Adrenal gland (tissue), 12 donors: ENCODE data around the gene SCN8A. TPM values are rescaled to one million over a fixed set of nuclear protein-coding genes. Genes with fewer than 3 reads are reported as not detected.

Experiments
- DNase-seq, 7 donors: peaks; one replicate each; pipeline ENCODE4 v3.0.0-alpha.2; 2019 to 2020
- H3K27ac ChIP-seq, 5 donors: fragments of 200-600 bp; sonication (generic) in 4 of 5; 1 replicate in 3 of 5; 2 replicates in 2 of 5; pipeline versions ENCODE4 v1.5.1 to v1.8.0; 2016 to 2020; ENCODE audit warnings: mild to moderate bottlenecking in 1 of 5
- H3K27me3 ChIP-seq: fragments of 200-600 bp; 2 replicates; pipeline ENCODE4 v1.8.0; 2021
- H3K36me3 ChIP-seq, 2 donors: fragments of 200-600 bp; replicated peaks in 1 of 2; 1 replicate in 1 of 2; 2 replicates in 1 of 2; pipeline versions ENCODE4 v1.5.1 to v1.8.0; 2018 to 2022
- H3K4me1 ChIP-seq, 2 donors: fragments of 200-600 bp; replicated peaks in 1 of 2; 1 replicate in 1 of 2; 2 replicates in 1 of 2; pipeline versions ENCODE4 v1.5.1 to v1.8.0; 2018 to 2021
- H3K4me3 ChIP-seq, 4 donors: fragments of 200-600 bp; sonication (generic) in 3 of 4; one replicate each; pipeline ENCODE4 v1.5.1; 2016 to 2018
- H3K9me3 ChIP-seq, 3 donors: fragments of 200-600 bp; sonication (generic) in 1 of 3; replicated peaks in 1 of 3; 1 replicate in 2 of 3; 2 replicates in 1 of 3; pipeline versions ENCODE4 v1.5.1 to v1.8.0; 2016 to 2021
- POLR2A ChIP-seq, 2 donors: fragments of 450-650 bp; IDR thresholded peaks; one replicate each; pipeline ENCODE4 v1.6.1; 2017; ENCODE audit warnings: antibody characterized with exemption in 2 of 2, mild to moderate bottlenecking in 2 of 2, moderate library complexity in 1 of 2
- WGBS, 4 donors: extraction: QIAGEN DNeasy Blood & Tissue Kit in 2 of 4; methylation state at CpG; one replicate each; pipeline versions ENCODE4 v1.1.5 to v1.1.7; 2013 to 2017; 5-methylcytosine and 5-hydroxymethylcytosine counted together
- intact Hi-C, 2 donors: fragments of 100-400 bp; cut with DNase I; formaldehyde crosslinking; loops; one replicate each; pipeline versions ENCODE4 v1.14.1 to v1.15.0; 2022 to 2023
- polyA plus RNA-seq, 3 donors: library from polyadenylated mRNA; stranded (reverse); fragments of 200-250 nt in 2 of 3; fragments of 350-450 nt in 1 of 3; fragmentation: Illumina TruSeq in 1 of 3; extraction: RNeasy Lipid Tissue Mini Kit (QIAGEN cat#74804) in 1 of 3; gene quantifications; one replicate each; pipeline ENCODE4 v1.2.3, GENCODE V29; 2013 to 2014
- total RNA-seq, 9 donors: library from RNA; depleted of rRNA in 4 of 9; stranded (reverse); fragments of >200 nt in 4 of 9; fragments of 120-200 nt in 1 of 9; fragmentation: NEBNext Ultra II Directional in 1 of 9; extraction: Animal tissue kit (Norgen Biotek cat#: 25700) in 1 of 9; gene quantifications; one replicate each; pipeline versions ENCODE4 v1.1.0 to v1.2.4, GENCODE V29; 2013 to 2023
- TF ChIP-seq, protein P1 (sequence below), 6 experiments: fragments of 450-650 bp in 4 of 6; fragments of 200-600 bp in 2 of 6; sonication (generic) in 1 of 6; IDR thresholded peaks; 1 replicate in 5 of 6; 2 replicates in 1 of 6; pipeline versions ENCODE4 v1.5.1 to v1.8.0; 2016 to 2021; ENCODE audit warnings: antibody characterized with exemption in 6 of 6, mild to moderate bottlenecking in 2 of 6, moderate library complexity in 1 of 6
- donor health status: healthy with polysubstance abuse.
- donor health status: Bipolar disorder and iron deficiency.
- donor health status: DM: yes; HTN: yes; CAD: no.
- donor health status: DM: no; HTN: no; CAD: no.
- donor health status: DM: no; HTN: no; CAD: no.
- donor health status: DM: yes; HTN: yes; CAD: no.

The SCN8A gene
- total and polyA plus RNA-seq, 12 donors, result 0.69 to 7.0 (median 2.0) TPM

DNA sequence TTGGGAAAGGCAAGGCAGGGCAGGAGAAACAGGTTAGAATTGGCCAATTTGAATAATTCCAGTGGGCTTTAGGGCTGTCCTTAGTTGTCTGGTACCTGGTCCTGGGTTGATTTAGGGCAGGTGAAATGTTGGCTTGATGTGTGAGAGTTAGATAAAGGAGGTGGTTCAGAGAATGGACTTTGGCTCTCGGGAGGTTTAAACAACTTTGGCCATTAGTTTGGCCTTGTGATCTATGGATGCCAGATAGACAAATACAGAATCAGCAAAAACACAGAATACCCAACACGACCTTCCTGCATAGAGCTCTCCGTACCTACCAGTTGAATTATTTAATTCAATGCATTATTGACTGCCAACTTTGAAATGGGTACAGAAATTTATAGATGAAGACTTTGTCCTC is 35.1 kb downstream of the SCN8A start:
- Histone ChIP-seq H3K9me3 (no peaks in the 10 kb centered on the region), H3K4me3 (no peak overlapping the region), H3K4me1 (peaks cover 0 to 8% of the 10 kb centered on the region in 2 donors), H3K27ac (no peak overlapping the region), H3K27me3 (no peaks in the 10 kb centered on the region), H3K36me3 (no peaks in the 10 kb centered on the region)
- DNase-seq, result no peak
- WGBS, 4 donors, result 80 to 89% (median 86%) methylated on average over 3 of the region's 3 CpGs
- TF ChIP-seq, protein P1, sequence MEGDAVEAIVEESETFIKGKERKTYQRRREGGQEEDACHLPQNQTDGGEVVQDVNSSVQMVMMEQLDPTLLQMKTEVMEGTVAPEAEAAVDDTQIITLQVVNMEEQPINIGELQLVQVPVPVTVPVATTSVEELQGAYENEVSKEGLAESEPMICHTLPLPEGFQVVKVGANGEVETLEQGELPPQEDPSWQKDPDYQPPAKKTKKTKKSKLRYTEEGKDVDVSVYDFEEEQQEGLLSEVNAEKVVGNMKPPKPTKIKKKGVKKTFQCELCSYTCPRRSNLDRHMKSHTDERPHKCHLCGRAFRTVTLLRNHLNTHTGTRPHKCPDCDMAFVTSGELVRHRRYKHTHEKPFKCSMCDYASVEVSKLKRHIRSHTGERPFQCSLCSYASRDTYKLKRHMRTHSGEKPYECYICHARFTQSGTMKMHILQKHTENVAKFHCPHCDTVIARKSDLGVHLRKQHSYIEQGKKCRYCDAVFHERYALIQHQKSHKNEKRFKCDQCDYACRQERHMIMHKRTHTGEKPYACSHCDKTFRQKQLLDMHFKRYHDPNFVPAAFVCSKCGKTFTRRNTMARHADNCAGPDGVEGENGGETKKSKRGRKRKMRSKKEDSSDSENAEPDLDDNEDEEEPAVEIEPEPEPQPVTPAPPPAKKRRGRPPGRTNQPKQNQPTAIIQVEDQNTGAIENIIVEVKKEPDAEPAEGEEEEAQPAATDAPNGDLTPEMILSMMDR (IDR thresholded peaks at IDR 0.05), result no peak
- TF ChIP-seq POLR2A (IDR thresholded peaks at IDR 0.05), result no peak
- intact Hi-C loops, result no loop called here

DNA sequence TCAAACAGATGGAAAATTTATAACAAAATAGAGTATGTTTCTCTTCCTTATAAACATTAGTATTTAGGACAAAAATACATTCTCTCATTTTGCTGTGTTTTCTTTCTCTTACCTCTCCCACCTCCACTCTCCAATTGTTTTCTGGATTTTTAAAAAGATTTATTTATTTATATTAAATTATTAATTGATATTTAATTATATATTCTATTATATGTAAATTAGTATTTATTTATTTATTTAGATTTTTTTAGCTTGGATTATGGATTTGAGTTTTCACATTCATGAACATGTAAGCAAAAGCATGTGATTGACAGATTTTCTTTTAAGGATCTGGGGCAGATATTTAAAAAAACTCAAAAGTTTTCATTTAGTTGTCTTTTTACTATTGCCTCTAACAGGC is 35.6 kb downstream of the SCN8A start:
- no peak for DNase-seq
- intact Hi-C loops, result no loop called here
- Histone ChIP-seq H3K9me3 (no peaks in the 10 kb centered on the region), H3K27me3 (no peaks in the 10 kb centered on the region), H3K4me3 (no peak overlapping the region), H3K36me3 (no peaks in the 10 kb centered on the region), H3K27ac (no peak overlapping the region), H3K4me1 (peaks cover 0 to 8% of the 10 kb centered on the region in 2 donors)
- TF ChIP-seq, protein P1 (IDR thresholded peaks at IDR 0.05), result no peak
- no peak for TF ChIP-seq POLR2A (IDR thresholded peaks at IDR 0.05)

DNA sequence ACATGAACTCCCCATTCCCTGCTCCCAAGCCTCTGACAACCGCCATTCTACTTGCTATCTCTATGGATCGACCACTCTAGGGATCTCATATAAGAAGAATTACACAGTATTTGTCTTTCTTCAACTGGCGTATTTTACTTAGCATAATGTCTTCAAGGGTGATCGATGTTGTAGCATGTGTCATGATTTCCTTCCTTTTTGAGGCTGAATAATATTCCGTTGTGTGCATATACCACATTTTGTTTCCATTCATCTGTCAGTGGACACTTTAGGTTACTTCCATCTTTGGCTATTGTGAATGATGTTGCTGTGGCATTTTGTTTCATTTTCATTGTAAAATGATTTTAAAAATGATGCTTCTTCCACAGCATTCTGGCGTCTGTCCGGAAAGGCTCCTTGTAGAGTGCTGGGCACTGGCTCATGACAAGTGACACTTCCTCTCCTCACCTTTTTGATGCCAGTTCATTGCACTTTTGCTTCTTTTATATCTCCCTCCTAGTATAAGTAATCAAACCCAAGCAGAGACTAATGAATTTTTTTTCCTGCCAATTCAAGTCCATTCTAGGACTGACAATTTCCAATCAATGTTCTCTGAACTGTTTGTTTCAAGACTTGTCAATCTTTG is 39.3 kb downstream of the SCN8A start:
- Histone ChIP-seq H3K36me3 (no peaks in the 10 kb centered on the region), H3K27me3 (no peaks in the 10 kb centered on the region), H3K27ac (no peak overlapping the region), H3K4me3 (no peak overlapping the region), H3K4me1 (peaks cover 0 to 14% of the 10 kb centered on the region in 2 donors), H3K9me3 (no peaks in the 10 kb centered on the region)
- TF ChIP-seq POLR2A (IDR thresholded peaks at IDR 0.05), result no peak
- TF ChIP-seq, protein P1 (IDR thresholded peaks at IDR 0.05), result no peak
- 83 to 95% (median 87%) methylated on average over 7 of the region's 7 CpGs for WGBS, 4 donors
- no peak for DNase-seq
- intact Hi-C loops, result no loop called here

DNA sequence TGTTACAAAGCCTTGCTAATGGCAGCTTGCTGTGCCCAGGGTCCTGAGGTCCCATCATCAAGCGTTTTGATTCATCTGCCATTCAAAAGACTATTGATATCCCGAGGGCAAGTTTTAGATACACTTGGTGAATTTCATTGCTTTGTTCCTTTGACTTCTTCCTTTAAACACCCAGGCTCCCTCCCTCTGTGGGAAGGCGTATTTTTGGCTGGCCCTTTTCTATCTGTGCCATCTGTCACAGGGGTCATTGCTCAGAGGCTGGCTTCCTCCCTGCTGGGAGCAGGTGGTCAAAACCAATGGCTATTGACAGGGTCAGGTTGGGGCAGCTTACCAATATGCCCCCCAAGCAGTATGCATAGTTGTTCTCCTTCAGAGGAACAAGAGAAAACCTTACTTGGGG is 40.0 kb downstream of the SCN8A start:
- WGBS, 4 donors, result 78 to 95% (median 83%) methylated on average over 3 of the region's 3 CpGs
- H3K27me3 ChIP-seq, result no peaks in the 10 kb centered on the region

More for the DNA sequence above, 40.0 kb downstream of the SCN8A start:
- Histone ChIP-seq H3K4me1 (peaks cover 0 to 14% of the 10 kb centered on the region in 2 donors), H3K27ac (no peak overlapping the region), H3K36me3 (no peaks in the 10 kb centered on the region), H3K9me3 (no peaks in the 10 kb centered on the region), H3K4me3 (no peak overlapping the region)
- intact Hi-C loops, result no loop called here
- TF ChIP-seq, protein P1 (IDR thresholded peaks at IDR 0.05), result no peak
- no peak for TF ChIP-seq POLR2A (IDR thresholded peaks at IDR 0.05)
- peak in 1 of 7 donors; percentile 7 for DNase-seq
